ENCODE results near the gene FBXO11.

Gene FBXO11

GRCh38 chr2:47815764-47816163 is 90.5 kb downstream of the FBXO11 start:
- Histone ChIP-seq H3K4me3 (ENCODE audit: low read length) (no peak overlapping the region), H3K4me1 (ENCODE audit: low read length) (no peaks in the 10 kb centered on the region), H2AFZ (ENCODE audit: low read length) (no peak overlapping the region), H3K4me2 (ENCODE audit: low read depth, low read length) (no peak overlapping the region), H3K9me3 (replicated peaks; ENCODE audit: insufficient read depth, low read length) (no peaks in the 10 kb centered on the region), H3K9me2 (replicated peaks; ENCODE audit: insufficient read depth, low read length) (no peaks in the 10 kb centered on the region), H3K9ac (ENCODE audit: low read length) (no peak overlapping the region), H3K79me2 (ENCODE audit: low read length) (no peaks in the 10 kb centered on the region), H3K27ac (ENCODE audit: low read length) (no peak overlapping the region), H3K36me3 (replicated peaks; ENCODE audit: insufficient read depth, low read length) (peaks cover 5% of the 10 kb centered on the region; the same call in 1 of the 2 replicates), H3F3A (ENCODE audit: insufficient read depth, low read length) (peaks cover 7% of the 10 kb centered on the region), H4K20me1 (ENCODE audit: insufficient read depth, low read length) (no peaks in the 10 kb centered on the region), H3K27me3 (replicated peaks; ENCODE audit: insufficient read depth, low read length) (no peaks in the 10 kb centered on the region)
- no peak for TF ChIP-seq EZH2 (optimal IDR thresholded peaks at IDR 0.05; ENCODE audit: low read depth, low read length)
- no peak for TF ChIP-seq CTCF (IDR thresholded peaks at IDR 0.05; ENCODE audit: low read length)
- TF ChIP-seq EZH2phosphoT487 (IDR thresholded peaks at IDR 0.05; ENCODE audit: low read length) = no peak
- DNase-seq = no peak

- DNase-seq = no peak
- no peaks in the 10 kb centered on the region for H3K79me2 ChIP-seq (ENCODE audit: low read length)
- H3K9me3 ChIP-seq (replicated peaks; ENCODE audit: insufficient read depth, low read length) = no peaks in the 10 kb centered on the region
- no peak for TF ChIP-seq CTCF (IDR thresholded peaks at IDR 0.05; ENCODE audit: low read length)
- TF ChIP-seq EZH2phosphoT487 (IDR thresholded peaks at IDR 0.05; ENCODE audit: low read length) = no peak
- TF ChIP-seq EZH2 (optimal IDR thresholded peaks at IDR 0.05; ENCODE audit: low read depth, low read length) = no peak
- H3K27me3 ChIP-seq (replicated peaks; ENCODE audit: insufficient read depth, low read length) = no peaks in the 10 kb centered on the region
- H2AFZ ChIP-seq (ENCODE audit: low read length) = no peak overlapping the region
- H3K27ac ChIP-seq (ENCODE audit: low read length) = no peak overlapping the region
- no peak overlapping the region for H3K4me2 ChIP-seq (ENCODE audit: low read depth, low read length)
- H3K9me2 ChIP-seq (replicated peaks; ENCODE audit: insufficient read depth, low read length) = no peaks in the 10 kb centered on the region
- H3K36me3 ChIP-seq (replicated peaks; ENCODE audit: insufficient read depth, low read length) = peaks cover 24% of the 10 kb centered on the region
- no peak overlapping the region for H3K4me3 ChIP-seq (ENCODE audit: low read length)
- H3F3A ChIP-seq (ENCODE audit: insufficient read depth, low read length) = peaks cover 13% of the 10 kb centered on the region
- no peaks in the 10 kb centered on the region for H3K4me1 ChIP-seq (ENCODE audit: low read length)
- H3K9ac ChIP-seq (ENCODE audit: low read length) = no peak overlapping the region
- no peaks in the 10 kb centered on the region for H4K20me1 ChIP-seq (ENCODE audit: insufficient read depth, low read length)
These were observed 94.6 kb downstream of the FBXO11 start for GRCh38 chr2:47811668-47812067.

- H3K9me2 ChIP-seq (replicated peaks; ENCODE audit: insufficient read depth, low read length) = no peaks in the 10 kb centered on the region
- no peak overlapping the region for H3K4me3 ChIP-seq (ENCODE audit: low read length)
- H3K4me2 ChIP-seq (ENCODE audit: low read depth, low read length) = no peak overlapping the region
- H3K36me3 ChIP-seq (replicated peaks; ENCODE audit: insufficient read depth, low read length) = peaks cover 31% of the 10 kb centered on the region
- no peak overlapping the region for H3K27ac ChIP-seq (ENCODE audit: low read length)
- H3K79me2 ChIP-seq (ENCODE audit: low read length) = no peaks in the 10 kb centered on the region
- no peaks in the 10 kb centered on the region for H3K27me3 ChIP-seq (replicated peaks; ENCODE audit: insufficient read depth, low read length)
- H3K4me1 ChIP-seq (ENCODE audit: low read length) = no peaks in the 10 kb centered on the region
- H3F3A ChIP-seq (ENCODE audit: insufficient read depth, low read length) = peaks cover 13% of the 10 kb centered on the region
- no peaks in the 10 kb centered on the region for H3K9me3 ChIP-seq (replicated peaks; ENCODE audit: insufficient read depth, low read length)
- no peak for TF ChIP-seq EZH2 (optimal IDR thresholded peaks at IDR 0.05; ENCODE audit: low read depth, low read length)
- no peak for TF ChIP-seq EZH2phosphoT487 (IDR thresholded peaks at IDR 0.05; ENCODE audit: low read length)
- no peak for DNase-seq
- H3K9ac ChIP-seq (ENCODE audit: low read length) = no peak overlapping the region
- no peaks in the 10 kb centered on the region for H4K20me1 ChIP-seq (ENCODE audit: insufficient read depth, low read length)
- no peak overlapping the region for H2AFZ ChIP-seq (ENCODE audit: low read length)
These were observed 95.4 kb downstream of the FBXO11 start for GRCh38 chr2:47810850-47811249.

- Histone ChIP-seq H2AFZ (ENCODE audit: low read length) (no peak overlapping the region), H3K9me2 (replicated peaks; ENCODE audit: insufficient read depth, low read length) (no peaks in the 10 kb centered on the region), H3K79me2 (ENCODE audit: low read length) (no peaks in the 10 kb centered on the region), H3K9ac (ENCODE audit: low read length) (no peak overlapping the region), H3K9me3 (replicated peaks; ENCODE audit: insufficient read depth, low read length) (no peaks in the 10 kb centered on the region), H3K27ac (ENCODE audit: low read length) (no peak overlapping the region), H3F3A (ENCODE audit: insufficient read depth, low read length) (peaks cover 13% of the 10 kb centered on the region), H4K20me1 (ENCODE audit: insufficient read depth, low read length) (no peaks in the 10 kb centered on the region), H3K4me3 (ENCODE audit: low read length) (no peak overlapping the region), H3K36me3 (replicated peaks; ENCODE audit: insufficient read depth, low read length) (peaks cover 33% of the 10 kb centered on the region), H3K4me2 (ENCODE audit: low read depth, low read length) (no peak overlapping the region), H3K4me1 (ENCODE audit: low read length) (no peaks in the 10 kb centered on the region), H3K27me3 (replicated peaks; ENCODE audit: insufficient read depth, low read length) (no peaks in the 10 kb centered on the region)
- TF ChIP-seq CTCF (IDR thresholded peaks at IDR 0.05; ENCODE audit: low read length) = no peak
- TF ChIP-seq EZH2 (optimal IDR thresholded peaks at IDR 0.05; ENCODE audit: low read depth, low read length) = no peak
- no peak for TF ChIP-seq EZH2phosphoT487 (IDR thresholded peaks at IDR 0.05; ENCODE audit: low read length)
- DNase-seq = no peak
These were observed 96.4 kb downstream of the FBXO11 start for GRCh38 chr2:47809903-47810302.
